Subcutaneous adipose tissue (tissue), 4 donors: ENCODE results near the gene PLEKHS1. TPM values are rescaled to one million over a fixed set of nuclear protein-coding genes. Genes with fewer than 3 reads are reported as not detected.

Experiments
- CTCF ChIP-seq: fragments of 450-650 bp; IDR thresholded peaks from one replicate; pipeline ENCODE4 v1.5.1; 2016; ENCODE audit warnings: low read depth, mild to moderate bottlenecking, control low read depth, antibody characterized with exemption, moderate library complexity
- total RNA-seq, 4 donors: library from RNA; depleted of rRNA; stranded (reverse); fragments of >200 nt; gene quantifications; one replicate each; pipeline ENCODE4 v1.1.0, GENCODE V29; 2016

Gene PLEKHS1
- total RNA-seq, 4 donors from 2014 or later: 0.17 TPM; not detected in 3

GRCh38 chr10:113740850-113741249 lies 10.6 kb upstream of the PLEKHS1 start:
- TF ChIP-seq CTCF: no peak

GRCh38 chr10:113742466-113742865 lies 9.0 kb upstream of the PLEKHS1 start:
- no peak for TF ChIP-seq CTCF

GRCh38 chr10:113743594-113743993 lies 7.9 kb upstream of the PLEKHS1 start:
- TF ChIP-seq CTCF: no peak

- no peak for TF ChIP-seq CTCF
Observed at GRCh38 chr10:113745374-113745773, 6.1 kb upstream of the PLEKHS1 start.

GRCh38 chr10:113746217-113746957 lies 5.1 kb upstream of the PLEKHS1 start:
- no peak for TF ChIP-seq CTCF

- TF ChIP-seq CTCF: no peak
Observed at GRCh38 chr10:113752553-113752952, 1.1 kb downstream of the PLEKHS1 start.

- TF ChIP-seq CTCF: no peak
Observed at GRCh38 chr10:113753020-113753692, 1.7 kb downstream of the PLEKHS1 start.
